ENCODE measurements around the gene SLC12A5. TPM values are rescaled to one million over a fixed set of nuclear protein-coding genes. Genes with fewer than 3 reads are reported as not detected.

The SLC12A5 gene
- polyA plus RNA-seq, 2 of the 4 experiments (the other 2 are of a cell fraction), result 3.0 to 10.8 TPM

GRCh38 chr20:46073024-46073423 is 44.0 kb downstream of the SLC12A5 start:
- ChIA-PET CTCF (interaction anchor here (2.3 kb wide), 1 partner anchor 50 kb away, joined by 6 read pairs; no protein-coding TSS in a partner anchor), POLR2A (no interaction called here)
- no peak for DNase-seq (ENCODE audit: low read depth in 1 of 2, low spot score in 1 of 2)
- no peak for FAIRE-seq
- no peaks in the 10 kb centered on the region for H3K9me3 ChIP-seq
- WGBS (ENCODE audit: missing lambda C conversion rate), result 89% methylated on average over 4 of the region's 4 CpGs
- no peaks in the 10 kb centered on the region for H3K4me1 ChIP-seq
- no peak overlapping the region for H3K4me2 ChIP-seq
- no peak overlapping the region for H3K4me3 ChIP-seq
- no peak for ATAC-seq
- no peak overlapping the region for H3K27ac ChIP-seq
- no peak for TF ChIP-seq MAX (IDR thresholded peaks at IDR 0.05)
- no peak for TF ChIP-seq HOXA7 (CRISPR knock-in tag; IDR thresholded peaks at IDR 0.05)
- TF ChIP-seq CEBPB (IDR thresholded peaks at IDR 0.05), result no peak
- TF ChIP-seq HDAC2 (IDR thresholded peaks at IDR 0.05), result no peak
- no peak for TF ChIP-seq KDM1A (IDR thresholded peaks at IDR 0.05; ENCODE audit: low read depth)
- no peak for TF ChIP-seq CTCF (IDR thresholded peaks at IDR 0.05)

GRCh38 chr20:46073443-46073842 is 44.4 kb downstream of the SLC12A5 start:
- Histone ChIP-seq H3K4me3 (no peak overlapping the region), H3K27ac (no peak overlapping the region), H3K4me1 (no peaks in the 10 kb centered on the region), H3K9me3 (no peaks in the 10 kb centered on the region), H3K4me2 (no peak overlapping the region)
- ATAC-seq (no peak), FAIRE-seq (no peak), DNase-seq (ENCODE audit: low read depth in 1 of 2, low spot score in 1 of 2) (no peak)
- ChIA-PET POLR2A (no interaction called here), CTCF (interaction anchor here (1.4 to 2.3 kb wide), 2 partner anchors 15 to 50 kb away, joined by 5 to 6 read pairs; no protein-coding TSS in a partner anchor)
- TF ChIP-seq ATOH8 (CRISPR knock-in tag; IDR thresholded peaks at IDR 0.05; ENCODE audit: low read depth) (no peak), CEBPB (IDR thresholded peaks at IDR 0.05) (no peak), ZFP36 (IDR thresholded peaks at IDR 0.05; ENCODE audit: borderline replicate concordance, partially characterized antibody) (no peak), ESRRA (IDR thresholded peaks at IDR 0.05; ENCODE audit: borderline replicate concordance, low read length) (no peak), FOSL2 (IDR thresholded peaks at IDR 0.05) (no peak), FOSL2 (CRISPR knock-in tag; IDR thresholded peaks at IDR 0.05) (no peak)
- WGBS (ENCODE audit: missing lambda C conversion rate), result 80% methylated on average over 3 of the region's 3 CpGs

GRCh38 chr20:46074006-46074405 is 45.0 kb downstream of the SLC12A5 start:
- ChIA-PET CTCF (interaction anchor here (1.3 to 2.3 kb wide), 4 partner anchors 11 to 60 kb away, joined by 5 to 6 read pairs (median 6); no protein-coding TSS in a partner anchor), POLR2A (no interaction called here)
- 93% methylated on average over 3 of the region's 3 CpGs for WGBS (ENCODE audit: missing lambda C conversion rate)

More at GRCh38 chr20:46074006-46074405, 45.0 kb downstream of the SLC12A5 start:
- no peak for TF ChIP-seq SREBF2 (IDR thresholded peaks at IDR 0.05)
- TF ChIP-seq RAD21 (conservative IDR thresholded peaks at IDR 0.05 in 1 of 2, IDR thresholded peaks at IDR 0.05 in 1 of 2), result no peak
- no peak for TF ChIP-seq ZNF302 (CRISPR knock-in tag; IDR thresholded peaks at IDR 0.05)
- no peak for TF ChIP-seq USF2 (IDR thresholded peaks at IDR 0.05)
- no peak for TF ChIP-seq REST (IDR thresholded peaks at IDR 0.05)
- TF ChIP-seq HES2 (IDR thresholded peaks at IDR 0.05), result no peak
- TF ChIP-seq E2F6 (IDR thresholded peaks at IDR 0.05; ENCODE audit: borderline replicate concordance, low read depth), result no peak
- TF ChIP-seq EHF (CRISPR knock-in tag; IDR thresholded peaks at IDR 0.05), result no peak
- no peak for TF ChIP-seq ZFP36 (IDR thresholded peaks at IDR 0.05; ENCODE audit: borderline replicate concordance, partially characterized antibody)
- TF ChIP-seq HMGXB4 (CRISPR knock-in tag; IDR thresholded peaks at IDR 0.05; ENCODE audit: borderline replicate concordance), result no peak
- Histone ChIP-seq H3K9me3 (no peaks in the 10 kb centered on the region), H3K4me3 (no peak overlapping the region), H3K4me2 (no peak overlapping the region), H3K27ac (no peak overlapping the region), H3K4me1 (no peaks in the 10 kb centered on the region)
- ATAC-seq (no peak), DNase-seq (ENCODE audit: low read depth in 1 of 2, low spot score in 1 of 2) (no peak), FAIRE-seq (no peak)
